HCT116 (cell line): ENCODE measurements around the gene TIAM2.

Source experiments
- EGR1 ChIP-seq: IDR thresholded peaks from 2 replicates; pipeline ENCODE4 v1.6.1; 2012; ENCODE audit warnings: low read depth
- ELF1 ChIP-seq: IDR thresholded peaks from 2 replicates; pipeline ENCODE4 v1.6.1; 2012; ENCODE audit warnings: low read depth, borderline replicate concordance
- EZH2 ChIP-seq: fragments of 200-600 bp; sonication (generic); IDR thresholded peaks from 2 replicates; pipeline ENCODE4 v1.6.1; 2017; ENCODE audit warnings: antibody characterized with exemption, mixed run types
- POLR2A ChIP-seq: IDR thresholded peaks from 2 replicates; pipeline ENCODE4 v1.7.0; 2011; ENCODE audit warnings: borderline replicate concordance; ENCODE audit not compliant: insufficient read depth, insufficient read length; ENCODE audit errors: extremely low read depth
- POLR2AphosphoS5 ChIP-seq: IDR thresholded peaks from 2 replicates; pipeline ENCODE4 v1.6.1; 2011; ENCODE audit warnings: mild to moderate bottlenecking, low read depth, low read length, moderate library complexity
- RAD21 ChIP-seq: IDR thresholded peaks from 2 replicates; pipeline ENCODE4 v1.6.1; 2012; ENCODE audit warnings: low read depth, mild to moderate bottlenecking
- TCF7L2 ChIP-seq: IDR thresholded peaks from 2 replicates; pipeline ENCODE4 v1.7.0; 2011; ENCODE audit warnings: borderline replicate concordance, inconsistent platforms; ENCODE audit not compliant: insufficient read depth, insufficient read length; ENCODE audit errors: extremely low read depth
- YY1 ChIP-seq: IDR thresholded peaks from 2 replicates; pipeline ENCODE4 v1.6.1; 2011; ENCODE audit warnings: low read length, low read depth, moderate library complexity, mild to moderate bottlenecking; ENCODE audit not compliant: insufficient replicate concordance; ENCODE audit errors: extremely low read depth
- ZFX ChIP-seq: fragments of 450-650 bp; IDR thresholded peaks from 2 replicates; pipeline ENCODE4 v1.6.1; 2017
- TF ChIP-seq, protein P1 (sequence below): IDR thresholded peaks from 2 replicates; pipeline ENCODE4 v1.6.1; 2012
- TF ChIP-seq, protein P2 (sequence below), 3 experiments: fragments of 200-600 bp in 1 of 3; sonication (generic) in 1 of 3; IDR thresholded peaks in 2 of 3; conservative IDR thresholded peaks in 1 of 3; 2 replicates each; pipeline ENCODE4 v1.5.1; 2012 to 2017; ENCODE audit warnings: low read depth in 2 of 3, low read length in 2 of 3, antibody characterized with exemption in 1 of 3, borderline replicate concordance in 1 of 3, control low read depth in 1 of 3, mild to moderate bottlenecking in 1 of 3, mixed read lengths in 1 of 3, mixed run types in 1 of 3, moderate library complexity in 1 of 3; ENCODE audit not compliant: insufficient read depth in 1 of 3

DNA sequence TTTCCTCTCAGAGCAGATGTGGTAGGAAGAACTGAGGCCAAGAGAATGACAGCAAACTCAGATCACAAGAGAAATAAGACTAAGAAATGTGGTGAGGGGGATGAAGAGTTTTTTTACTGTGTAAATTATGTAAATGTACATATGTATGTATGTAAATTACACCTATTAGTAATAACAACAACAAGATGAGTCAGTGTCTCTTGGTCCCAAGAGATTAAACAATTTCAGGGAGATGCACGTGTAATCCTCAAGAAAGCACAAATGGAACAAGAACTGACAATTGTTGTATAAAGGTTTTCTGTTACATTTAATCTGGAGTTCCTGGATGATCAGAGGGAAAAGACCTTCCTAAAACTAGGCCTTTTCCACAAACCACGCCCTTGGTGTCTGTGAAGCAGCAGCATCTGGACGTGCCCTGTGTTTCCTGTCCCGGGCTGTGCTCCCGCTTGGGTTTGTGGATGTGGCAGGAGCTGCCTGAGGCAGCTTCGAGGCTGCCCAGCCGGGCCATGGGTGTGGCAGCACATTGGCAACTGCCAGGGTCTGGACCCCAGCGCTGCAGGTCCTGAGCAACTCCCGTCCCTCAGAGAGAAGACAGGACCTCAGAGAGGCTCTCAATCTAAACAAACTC, 269.7 kb downstream of the TIAM2 start:
- no peak for TF ChIP-seq POLR2A
- no peak for TF ChIP-seq RAD21
- TF ChIP-seq, protein P1, sequence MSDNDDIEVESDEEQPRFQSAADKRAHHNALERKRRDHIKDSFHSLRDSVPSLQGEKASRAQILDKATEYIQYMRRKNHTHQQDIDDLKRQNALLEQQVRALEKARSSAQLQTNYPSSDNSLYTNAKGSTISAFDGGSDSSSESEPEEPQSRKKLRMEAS: no peak
- no peak for TF ChIP-seq YY1
- TF ChIP-seq, protein P2, sequence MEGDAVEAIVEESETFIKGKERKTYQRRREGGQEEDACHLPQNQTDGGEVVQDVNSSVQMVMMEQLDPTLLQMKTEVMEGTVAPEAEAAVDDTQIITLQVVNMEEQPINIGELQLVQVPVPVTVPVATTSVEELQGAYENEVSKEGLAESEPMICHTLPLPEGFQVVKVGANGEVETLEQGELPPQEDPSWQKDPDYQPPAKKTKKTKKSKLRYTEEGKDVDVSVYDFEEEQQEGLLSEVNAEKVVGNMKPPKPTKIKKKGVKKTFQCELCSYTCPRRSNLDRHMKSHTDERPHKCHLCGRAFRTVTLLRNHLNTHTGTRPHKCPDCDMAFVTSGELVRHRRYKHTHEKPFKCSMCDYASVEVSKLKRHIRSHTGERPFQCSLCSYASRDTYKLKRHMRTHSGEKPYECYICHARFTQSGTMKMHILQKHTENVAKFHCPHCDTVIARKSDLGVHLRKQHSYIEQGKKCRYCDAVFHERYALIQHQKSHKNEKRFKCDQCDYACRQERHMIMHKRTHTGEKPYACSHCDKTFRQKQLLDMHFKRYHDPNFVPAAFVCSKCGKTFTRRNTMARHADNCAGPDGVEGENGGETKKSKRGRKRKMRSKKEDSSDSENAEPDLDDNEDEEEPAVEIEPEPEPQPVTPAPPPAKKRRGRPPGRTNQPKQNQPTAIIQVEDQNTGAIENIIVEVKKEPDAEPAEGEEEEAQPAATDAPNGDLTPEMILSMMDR (IDR thresholded peaks at IDR 0.05 in 2 of 3, conservative IDR thresholded peaks at IDR 0.05 in 1 of 3; ENCODE audit: borderline replicate concordance in 1 of 3, insufficient read depth in 1 of 3, low read depth in 2 of 3, low read length in 2 of 3): no peak
- TF ChIP-seq EZH2: no peak
- no peak for TF ChIP-seq EGR1
- no peak for TF ChIP-seq ELF1
- TF ChIP-seq ZFX: no peak
- no peak for TF ChIP-seq TCF7L2
- TF ChIP-seq POLR2AphosphoS5: no peak
